Effector memory CD8-positive, alpha-beta T cell (primary cell): ENCODE data around the gene MIGA2.
A peak's percentile ranks its signal among the peaks of the same experiment; 100 is the strongest.

Source experiments
- ATAC-seq: fragments of 150-1000 bp; cut with Tn5 transposase; replicated peaks from 2 replicates; pipeline ENCODE4 v1.10.0; 2021; ENCODE audit warnings: mild to moderate bottlenecking, moderate library complexity
- DNase-seq, 3 experiments: peaks; one replicate each; pipeline ENCODE4 v3.0.0; 2021
- H3K27ac Mint-ChIP-seq, 2 donors: one replicate each; pipeline ENCODE4 v1.8.0; 2022; ENCODE audit warnings: mild to moderate bottlenecking in 2 of 2, mixed read lengths in 2 of 2, moderate library complexity in 2 of 2
- H3K27me3 Mint-ChIP-seq, 2 donors: one replicate each; pipeline ENCODE4 v1.8.0; 2022; ENCODE audit warnings: mixed read lengths in 2 of 2
- H3K36me3 Mint-ChIP-seq: one replicate; pipeline ENCODE4 v1.8.0; 2022; ENCODE audit warnings: mild to moderate bottlenecking, moderate library complexity, mixed read lengths; ENCODE audit not compliant: insufficient read depth
- H3K4me1 Mint-ChIP-seq, 2 donors: one replicate each; pipeline ENCODE4 v1.8.0; 2022; ENCODE audit warnings: low read depth in 2 of 2, mixed read lengths in 2 of 2
- H3K4me3 Mint-ChIP-seq, 2 donors: one replicate each; pipeline ENCODE4 v1.8.0; 2022; ENCODE audit warnings: mild to moderate bottlenecking in 2 of 2, mixed read lengths in 2 of 2, moderate library complexity in 2 of 2
- H3K9me3 Mint-ChIP-seq, 2 donors: one replicate each; pipeline ENCODE4 v1.8.0; 2022; ENCODE audit warnings: mixed read lengths in 2 of 2

The MIGA2 gene

GRCh38 chr9:129097671-129098306 is 61.4 kb downstream of the MIGA2 start:
- Mint-ChIP-seq H3K36me3 (peaks cover 3% of the 10 kb centered on the region), H3K9me3 (no peaks in the 10 kb centered on the region), H3K4me3 (no peak overlapping the region), H3K4me1 (no peaks in the 10 kb centered on the region), H3K27ac (no peak overlapping the region), H3K27me3 (no peaks in the 10 kb centered on the region)
- no peak for ATAC-seq
- no peak for DNase-seq

- no peaks in the 10 kb centered on the region for H3K27me3 Mint-ChIP-seq
- H3K4me3 Mint-ChIP-seq: no peak overlapping the region
- peaks cover 3% of the 10 kb centered on the region for H3K36me3 Mint-ChIP-seq
- H3K9me3 Mint-ChIP-seq: no peaks in the 10 kb centered on the region
- no peak overlapping the region for H3K27ac Mint-ChIP-seq
- DNase-seq (no peak), ATAC-seq (no peak)
- no peaks in the 10 kb centered on the region for H3K4me1 Mint-ChIP-seq
These were observed 61.9 kb downstream of the MIGA2 start for GRCh38 chr9:129098328-129098727.

- ATAC-seq: no peak
- no peaks in the 10 kb centered on the region for H3K27me3 Mint-ChIP-seq
- H3K4me3 Mint-ChIP-seq: no peak overlapping the region
- no peak overlapping the region for H3K27ac Mint-ChIP-seq
- H3K4me1 Mint-ChIP-seq: no peaks in the 10 kb centered on the region
- DNase-seq: no peak
- peaks cover 3% of the 10 kb centered on the region for H3K36me3 Mint-ChIP-seq
- H3K9me3 Mint-ChIP-seq: no peaks in the 10 kb centered on the region
These were observed 64.2 kb downstream of the MIGA2 start for GRCh38 chr9:129100383-129101169.

DNA sequence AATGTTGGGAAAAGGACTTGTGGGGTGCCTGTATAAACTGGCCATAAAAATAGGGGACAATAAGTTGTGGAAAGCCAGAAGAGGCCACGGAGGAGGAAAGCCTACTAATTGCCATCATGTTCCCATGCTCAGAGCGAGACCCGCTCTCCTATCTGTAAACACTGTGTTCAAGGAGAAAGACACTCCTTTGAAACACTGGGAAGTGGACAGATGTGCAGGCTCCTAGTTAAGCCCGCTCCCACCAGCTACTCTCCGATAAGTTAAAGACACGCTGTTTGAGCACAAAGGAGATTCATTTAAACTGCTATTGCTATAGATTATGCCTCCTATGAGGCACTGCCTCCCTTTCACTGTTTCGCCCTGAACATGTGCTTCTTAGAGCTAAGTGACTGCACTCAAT is 64.9 kb downstream of the MIGA2 start:
- no peak overlapping the region for H3K4me3 Mint-ChIP-seq
- no peaks in the 10 kb centered on the region for H3K27me3 Mint-ChIP-seq
- H3K36me3 Mint-ChIP-seq: peaks cover 3% of the 10 kb centered on the region
- no peaks in the 10 kb centered on the region for H3K4me1 Mint-ChIP-seq
- no peak for DNase-seq
- ATAC-seq: no peak
- H3K27ac Mint-ChIP-seq: no peak overlapping the region
- no peaks in the 10 kb centered on the region for H3K9me3 Mint-ChIP-seq

- DNase-seq (no peak), ATAC-seq (no peak)
- Mint-ChIP-seq H3K9me3 (no peaks in the 10 kb centered on the region), H3K27me3 (no peaks in the 10 kb centered on the region), H3K4me3 (no peak overlapping the region), H3K4me1 (no peaks in the 10 kb centered on the region), H3K27ac (no peak overlapping the region), H3K36me3 (peaks cover 5% of the 10 kb centered on the region)
These were observed 65.7 kb downstream of the MIGA2 start for GRCh38 chr9:129102095-129102525.

GRCh38 chr9:129102791-129103594 is 66.6 kb downstream of the MIGA2 start:
- peak; percentile 45 for ATAC-seq

GRCh38 chr9:129103595-129103965 is 67.2 kb downstream of the MIGA2 start:
- peaks cover 7% of the 10 kb centered on the region for H3K36me3 Mint-ChIP-seq
- ATAC-seq: no peak
- H3K27ac Mint-ChIP-seq: no peak overlapping the region
- no peak for DNase-seq
- no peak overlapping the region for H3K4me3 Mint-ChIP-seq
- H3K27me3 Mint-ChIP-seq: no peaks in the 10 kb centered on the region
- no peaks in the 10 kb centered on the region for H3K9me3 Mint-ChIP-seq
- H3K4me1 Mint-ChIP-seq: no peaks in the 10 kb centered on the region

More at GRCh38 chr9:129102791-129103594, 66.6 kb downstream of the MIGA2 start:
- Mint-ChIP-seq H3K27ac (no peak overlapping the region), H3K36me3 (peaks cover 5% of the 10 kb centered on the region), H3K4me3 (no peak overlapping the region), H3K27me3 (no peaks in the 10 kb centered on the region), H3K4me1 (no peaks in the 10 kb centered on the region), H3K9me3 (no peaks in the 10 kb centered on the region)
- no peak for DNase-seq

DNA sequence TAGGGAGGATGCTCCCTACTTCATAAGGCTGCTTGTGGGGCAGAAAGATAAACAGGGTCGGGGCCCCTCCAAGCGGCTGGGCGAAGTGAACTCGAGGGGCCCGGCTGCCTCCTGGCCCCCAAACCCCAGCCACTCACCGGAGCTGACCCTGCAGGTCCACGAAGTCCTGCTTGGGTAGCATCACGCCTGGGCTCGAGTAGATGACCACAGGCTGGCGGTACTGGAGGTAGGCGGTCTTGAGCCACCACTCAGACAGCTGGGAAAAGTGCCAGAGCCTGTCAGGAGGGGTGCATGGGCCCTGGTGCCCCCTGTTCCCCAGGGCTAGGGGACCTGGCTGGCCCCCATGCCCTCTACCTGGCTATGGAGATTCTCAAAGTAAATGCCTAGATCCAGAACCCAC is 67.6 kb downstream of the MIGA2 start:
- no peaks in the 10 kb centered on the region for H3K27me3 Mint-ChIP-seq
- H3K4me3 Mint-ChIP-seq: no peak overlapping the region
- H3K4me1 Mint-ChIP-seq: peaks cover 0 to 2% of the 10 kb centered on the region in 2 donors
- no peak for DNase-seq
- peaks cover 6% of the 10 kb centered on the region for H3K36me3 Mint-ChIP-seq
- H3K27ac Mint-ChIP-seq: no peak overlapping the region
- H3K9me3 Mint-ChIP-seq: no peaks in the 10 kb centered on the region
- ATAC-seq: no peak

DNA sequence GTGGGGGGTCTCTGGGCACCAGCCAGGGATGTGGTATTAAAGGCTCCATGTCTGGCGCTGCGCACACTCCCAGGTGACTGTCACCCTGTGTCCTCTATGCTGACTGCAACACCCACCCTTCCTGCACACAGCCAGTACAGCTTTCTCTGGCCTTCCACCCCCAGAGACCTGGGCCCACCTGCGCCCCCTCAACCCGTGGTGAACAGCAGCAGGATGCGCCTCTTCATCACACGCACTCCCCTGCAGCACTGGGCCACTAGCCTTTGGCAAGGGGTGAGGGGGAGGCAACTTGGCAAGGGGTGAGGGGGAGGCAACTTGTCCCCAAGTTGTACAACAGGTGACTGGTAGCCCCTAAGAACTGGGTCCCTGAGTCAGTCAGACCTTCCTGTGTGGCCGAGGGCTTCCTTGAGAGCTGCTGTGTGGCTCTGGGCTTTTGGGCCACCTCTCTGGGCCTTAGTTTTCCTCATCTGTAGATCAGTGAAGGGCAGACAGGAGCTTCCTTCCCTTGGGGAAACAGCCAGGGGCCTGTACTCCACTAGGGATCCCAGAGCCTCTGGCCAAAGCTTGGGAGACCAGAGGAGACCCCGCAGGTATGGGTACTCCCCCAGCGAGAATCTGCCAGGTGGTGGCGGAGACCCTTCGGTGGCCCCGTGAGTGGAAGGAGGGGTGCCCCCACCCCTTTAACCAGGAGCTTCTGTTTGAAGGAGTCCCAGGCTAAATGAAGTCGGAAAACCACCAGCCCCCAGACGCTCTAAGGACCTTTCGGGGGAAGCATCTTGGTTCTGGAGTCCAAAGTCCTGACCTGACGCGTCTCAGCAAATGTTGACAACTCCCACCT is 69.7 kb downstream of the MIGA2 start:
- Mint-ChIP-seq H3K27ac (no peak overlapping the region), H3K36me3 (peaks cover 6% of the 10 kb centered on the region), H3K27me3 (no peaks in the 10 kb centered on the region), H3K4me3 (no peak overlapping the region), H3K4me1 (peaks cover 0 to 10% of the 10 kb centered on the region in 2 donors), H3K9me3 (no peaks in the 10 kb centered on the region)
- ATAC-seq (no peak), DNase-seq (no peak)

GRCh38 chr9:129107651-129108050 is 71.2 kb downstream of the MIGA2 start:
- DNase-seq (no peak), ATAC-seq (no peak)
- no peak overlapping the region for H3K4me3 Mint-ChIP-seq
- H3K27me3 Mint-ChIP-seq: no peaks in the 10 kb centered on the region
- no peaks in the 10 kb centered on the region for H3K9me3 Mint-ChIP-seq
- H3K27ac Mint-ChIP-seq: no peak overlapping the region
- peaks cover 7 to 15% of the 10 kb centered on the region in 2 donors for H3K4me1 Mint-ChIP-seq
- H3K36me3 Mint-ChIP-seq: peaks cover 9% of the 10 kb centered on the region

- ATAC-seq (no peak), DNase-seq (no peak)
- no peaks in the 10 kb centered on the region for H3K9me3 Mint-ChIP-seq
- peak overlapping the region; percentile 88 to 90 for H3K4me3 Mint-ChIP-seq
- H3K27me3 Mint-ChIP-seq: no peaks in the 10 kb centered on the region
- H3K4me1 Mint-ChIP-seq: peaks cover 7 to 15% of the 10 kb centered on the region in 2 donors
- peaks cover 9% of the 10 kb centered on the region for H3K36me3 Mint-ChIP-seq
- peak overlapping the region in 1 of 2 donors; percentile 88 for H3K27ac Mint-ChIP-seq
These were observed 71.8 kb downstream of the MIGA2 start for GRCh38 chr9:129108083-129108804.

GRCh38 chr9:129108805-129109536 is 72.5 kb downstream of the MIGA2 start:
- Mint-ChIP-seq H3K9me3 (no peaks in the 10 kb centered on the region), H3K27me3 (no peaks in the 10 kb centered on the region), H3K4me1 (peaks cover 7 to 15% of the 10 kb centered on the region in 2 donors), H3K36me3 (peaks cover 9% of the 10 kb centered on the region), H3K27ac (peak overlapping the region in 1 of 2 donors; percentile 88), H3K4me3 (peak overlapping the region; percentile 88 to 90)
- ATAC-seq: no peak
- DNase-seq: no peak
